ENCODE measurements around the gene MMD2. TPM values are rescaled to one million over a fixed set of nuclear protein-coding genes. Genes with fewer than 3 reads are reported as not detected.

The MMD2 gene
- total and polyA plus RNA-seq, 2 experiments from 2014 or later, result 0.11 to 0.38 TPM

DNA sequence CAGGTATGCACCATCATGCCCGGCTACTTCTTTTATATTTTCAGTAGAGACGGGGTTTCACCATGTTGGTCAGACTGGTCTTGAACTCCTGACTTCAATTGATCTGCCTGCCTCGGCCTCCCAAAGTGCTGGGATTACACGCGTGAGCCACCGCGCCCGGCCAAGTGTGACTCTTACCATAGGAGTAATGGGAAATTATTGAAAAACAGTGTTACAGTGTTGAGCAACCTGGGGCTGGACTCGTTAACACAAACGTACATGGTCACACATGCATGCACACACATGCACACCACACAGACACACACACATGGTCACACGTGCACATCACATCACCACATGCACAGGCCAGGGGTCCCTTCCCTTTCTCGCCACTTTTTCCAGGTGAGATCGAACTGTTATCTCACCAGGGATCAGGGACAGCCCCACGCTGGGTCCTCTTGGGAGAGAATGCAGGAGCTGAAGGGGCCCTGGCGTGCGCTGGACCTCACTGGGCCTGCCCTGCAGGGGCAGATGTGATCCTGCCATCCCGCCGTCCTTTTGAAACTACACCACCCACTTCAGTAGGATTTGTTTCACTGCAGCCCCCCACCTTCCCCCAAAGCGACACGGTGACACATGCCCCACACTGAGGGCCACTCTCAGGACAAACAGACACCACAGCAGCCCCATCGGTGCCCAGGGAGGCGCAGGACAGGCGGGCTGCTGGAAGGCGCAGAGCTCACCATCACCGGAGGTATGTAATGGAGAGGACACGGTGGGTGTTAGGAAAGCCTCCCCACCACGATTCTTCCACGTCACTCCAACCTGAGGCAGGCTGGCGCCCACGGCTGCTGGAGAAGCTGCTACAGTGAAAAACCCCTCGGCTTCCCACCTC is 85.7 kb downstream of the MMD2 start:
- no peak for DNase-seq (ENCODE audit: low spot score)
- H3K27me3 ChIP-seq (ENCODE audit: insufficient read depth), result no peaks in the 10 kb centered on the region

More for the DNA sequence above, 85.7 kb downstream of the MMD2 start:
- H3K36me3 Mint-ChIP-seq (ENCODE audit: low read depth), result no peaks in the 10 kb centered on the region
- no peaks in the 10 kb centered on the region for H3K27me3 Mint-ChIP-seq (ENCODE audit: insufficient read depth, low read depth, poor library complexity)
- no peak for ATAC-seq
- H3K4me3 Mint-ChIP-seq, result no peak overlapping the region
- Histone ChIP-seq H4K20me1 (replicated peaks; ENCODE audit: insufficient read depth) (no peaks in the 10 kb centered on the region), H3K27ac (ENCODE audit: low read depth) (no peak overlapping the region), H3K79me2 (replicated peaks; ENCODE audit: insufficient read depth) (no peaks in the 10 kb centered on the region), H3K9me2 (ENCODE audit: insufficient read depth) (no peaks in the 10 kb centered on the region), H3K4me3 (no peak overlapping the region), H3K4me1 (ENCODE audit: insufficient read depth) (no peaks in the 10 kb centered on the region), H3K4me2 (no peak overlapping the region), H3F3A (replicated peaks; ENCODE audit: low read depth) (no peaks in the 10 kb centered on the region), H2AFZ (no peak overlapping the region), H3K36me3 (ENCODE audit: insufficient read depth) (no peaks in the 10 kb centered on the region)
- H3K9me3 Mint-ChIP-seq, result peaks cover 6% of the 10 kb centered on the region; the same call in 2 of the 3 replicates
- TF ChIP-seq, protein P1, sequence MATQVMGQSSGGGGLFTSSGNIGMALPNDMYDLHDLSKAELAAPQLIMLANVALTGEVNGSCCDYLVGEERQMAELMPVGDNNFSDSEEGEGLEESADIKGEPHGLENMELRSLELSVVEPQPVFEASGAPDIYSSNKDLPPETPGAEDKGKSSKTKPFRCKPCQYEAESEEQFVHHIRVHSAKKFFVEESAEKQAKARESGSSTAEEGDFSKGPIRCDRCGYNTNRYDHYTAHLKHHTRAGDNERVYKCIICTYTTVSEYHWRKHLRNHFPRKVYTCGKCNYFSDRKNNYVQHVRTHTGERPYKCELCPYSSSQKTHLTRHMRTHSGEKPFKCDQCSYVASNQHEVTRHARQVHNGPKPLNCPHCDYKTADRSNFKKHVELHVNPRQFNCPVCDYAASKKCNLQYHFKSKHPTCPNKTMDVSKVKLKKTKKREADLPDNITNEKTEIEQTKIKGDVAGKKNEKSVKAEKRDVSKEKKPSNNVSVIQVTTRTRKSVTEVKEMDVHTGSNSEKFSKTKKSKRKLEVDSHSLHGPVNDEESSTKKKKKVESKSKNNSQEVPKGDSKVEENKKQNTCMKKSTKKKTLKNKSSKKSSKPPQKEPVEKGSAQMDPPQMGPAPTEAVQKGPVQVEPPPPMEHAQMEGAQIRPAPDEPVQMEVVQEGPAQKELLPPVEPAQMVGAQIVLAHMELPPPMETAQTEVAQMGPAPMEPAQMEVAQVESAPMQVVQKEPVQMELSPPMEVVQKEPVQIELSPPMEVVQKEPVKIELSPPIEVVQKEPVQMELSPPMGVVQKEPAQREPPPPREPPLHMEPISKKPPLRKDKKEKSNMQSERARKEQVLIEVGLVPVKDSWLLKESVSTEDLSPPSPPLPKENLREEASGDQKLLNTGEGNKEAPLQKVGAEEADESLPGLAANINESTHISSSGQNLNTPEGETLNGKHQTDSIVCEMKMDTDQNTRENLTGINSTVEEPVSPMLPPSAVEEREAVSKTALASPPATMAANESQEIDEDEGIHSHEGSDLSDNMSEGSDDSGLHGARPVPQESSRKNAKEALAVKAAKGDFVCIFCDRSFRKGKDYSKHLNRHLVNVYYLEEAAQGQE (IDR thresholded peaks at IDR 0.05; ENCODE audit: unreplicated experiment), result no peak
- TF ChIP-seq, protein P2, sequence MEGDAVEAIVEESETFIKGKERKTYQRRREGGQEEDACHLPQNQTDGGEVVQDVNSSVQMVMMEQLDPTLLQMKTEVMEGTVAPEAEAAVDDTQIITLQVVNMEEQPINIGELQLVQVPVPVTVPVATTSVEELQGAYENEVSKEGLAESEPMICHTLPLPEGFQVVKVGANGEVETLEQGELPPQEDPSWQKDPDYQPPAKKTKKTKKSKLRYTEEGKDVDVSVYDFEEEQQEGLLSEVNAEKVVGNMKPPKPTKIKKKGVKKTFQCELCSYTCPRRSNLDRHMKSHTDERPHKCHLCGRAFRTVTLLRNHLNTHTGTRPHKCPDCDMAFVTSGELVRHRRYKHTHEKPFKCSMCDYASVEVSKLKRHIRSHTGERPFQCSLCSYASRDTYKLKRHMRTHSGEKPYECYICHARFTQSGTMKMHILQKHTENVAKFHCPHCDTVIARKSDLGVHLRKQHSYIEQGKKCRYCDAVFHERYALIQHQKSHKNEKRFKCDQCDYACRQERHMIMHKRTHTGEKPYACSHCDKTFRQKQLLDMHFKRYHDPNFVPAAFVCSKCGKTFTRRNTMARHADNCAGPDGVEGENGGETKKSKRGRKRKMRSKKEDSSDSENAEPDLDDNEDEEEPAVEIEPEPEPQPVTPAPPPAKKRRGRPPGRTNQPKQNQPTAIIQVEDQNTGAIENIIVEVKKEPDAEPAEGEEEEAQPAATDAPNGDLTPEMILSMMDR (conservative IDR thresholded peaks at IDR 0.05; ENCODE audit: low read depth in 2 of 2), result no peak
- no peak for TF ChIP-seq STAT1 (IDR thresholded peaks at IDR 0.05; ENCODE audit: unreplicated experiment)
- TF ChIP-seq EZH2 (IDR thresholded peaks at IDR 0.05; ENCODE audit: low read depth, unreplicated experiment), result no peak
- no peak for TF ChIP-seq NANOG (IDR thresholded peaks at IDR 0.05; ENCODE audit: borderline replicate concordance)
- no peak overlapping the region for H3K27ac Mint-ChIP-seq
- H3K4me1 Mint-ChIP-seq, result peaks cover 10% of the 10 kb centered on the region

Data from GM23338 (cell line).